ENCODE data around the gene SP8.

Gene SP8

DNA sequence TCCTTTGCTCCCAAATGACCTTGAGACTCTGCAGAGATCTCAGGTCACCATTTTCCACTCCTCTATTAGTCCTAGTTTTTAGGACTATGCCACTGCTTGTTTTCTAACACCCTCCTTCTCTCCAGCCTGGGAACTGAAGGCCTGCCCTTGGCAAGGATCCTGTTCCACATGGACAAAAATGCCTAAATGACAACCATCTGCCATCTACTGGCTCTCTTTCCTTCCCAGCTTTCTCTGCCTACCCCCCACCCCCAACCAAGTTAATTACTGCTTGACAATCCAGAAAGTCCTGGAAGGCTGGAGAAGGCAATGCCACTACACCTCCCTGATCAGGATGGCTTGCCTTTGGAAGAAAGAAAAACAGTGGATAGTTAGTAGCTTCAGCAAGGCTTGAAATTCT is 44.8 kb upstream of the SP8 start (continued):
- TF ChIP-seq, protein P1, sequence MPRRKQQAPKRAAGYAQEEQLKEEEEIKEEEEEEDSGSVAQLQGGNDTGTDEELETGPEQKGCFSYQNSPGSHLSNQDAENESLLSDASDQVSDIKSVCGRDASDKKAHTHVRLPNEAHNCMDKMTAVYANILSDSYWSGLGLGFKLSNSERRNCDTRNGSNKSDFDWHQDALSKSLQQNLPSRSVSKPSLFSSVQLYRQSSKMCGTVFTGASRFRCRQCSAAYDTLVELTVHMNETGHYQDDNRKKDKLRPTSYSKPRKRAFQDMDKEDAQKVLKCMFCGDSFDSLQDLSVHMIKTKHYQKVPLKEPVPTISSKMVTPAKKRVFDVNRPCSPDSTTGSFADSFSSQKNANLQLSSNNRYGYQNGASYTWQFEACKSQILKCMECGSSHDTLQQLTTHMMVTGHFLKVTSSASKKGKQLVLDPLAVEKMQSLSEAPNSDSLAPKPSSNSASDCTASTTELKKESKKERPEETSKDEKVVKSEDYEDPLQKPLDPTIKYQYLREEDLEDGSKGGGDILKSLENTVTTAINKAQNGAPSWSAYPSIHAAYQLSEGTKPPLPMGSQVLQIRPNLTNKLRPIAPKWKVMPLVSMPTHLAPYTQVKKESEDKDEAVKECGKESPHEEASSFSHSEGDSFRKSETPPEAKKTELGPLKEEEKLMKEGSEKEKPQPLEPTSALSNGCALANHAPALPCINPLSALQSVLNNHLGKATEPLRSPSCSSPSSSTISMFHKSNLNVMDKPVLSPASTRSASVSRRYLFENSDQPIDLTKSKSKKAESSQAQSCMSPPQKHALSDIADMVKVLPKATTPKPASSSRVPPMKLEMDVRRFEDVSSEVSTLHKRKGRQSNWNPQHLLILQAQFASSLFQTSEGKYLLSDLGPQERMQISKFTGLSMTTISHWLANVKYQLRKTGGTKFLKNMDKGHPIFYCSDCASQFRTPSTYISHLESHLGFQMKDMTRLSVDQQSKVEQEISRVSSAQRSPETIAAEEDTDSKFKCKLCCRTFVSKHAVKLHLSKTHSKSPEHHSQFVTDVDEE (CRISPR knock-in tag; IDR thresholded peaks at IDR 0.05): no peak
- TF ChIP-seq, protein P2, sequence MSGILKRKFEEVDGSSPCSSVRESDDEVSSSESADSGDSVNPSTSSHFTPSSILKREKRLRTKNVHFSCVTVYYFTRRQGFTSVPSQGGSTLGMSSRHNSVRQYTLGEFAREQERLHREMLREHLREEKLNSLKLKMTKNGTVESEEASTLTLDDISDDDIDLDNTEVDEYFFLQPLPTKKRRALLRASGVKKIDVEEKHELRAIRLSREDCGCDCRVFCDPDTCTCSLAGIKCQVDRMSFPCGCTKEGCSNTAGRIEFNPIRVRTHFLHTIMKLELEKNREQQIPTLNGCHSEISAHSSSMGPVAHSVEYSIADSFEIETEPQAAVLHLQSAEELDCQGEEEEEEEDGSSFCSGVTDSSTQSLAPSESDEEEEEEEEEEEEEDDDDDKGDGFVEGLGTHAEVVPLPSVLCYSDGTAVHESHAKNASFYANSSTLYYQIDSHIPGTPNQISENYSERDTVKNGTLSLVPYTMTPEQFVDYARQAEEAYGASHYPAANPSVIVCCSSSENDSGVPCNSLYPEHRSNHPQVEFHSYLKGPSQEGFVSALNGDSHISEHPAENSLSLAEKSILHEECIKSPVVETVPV (CRISPR knock-in tag; IDR thresholded peaks at IDR 0.05): no peak
- TF ChIP-seq ZNF565 (CRISPR knock-in tag; conservative IDR thresholded peaks at IDR 0.05; ENCODE audit: low read depth): no peak
- TF ChIP-seq BACH2 (CRISPR knock-in tag; IDR thresholded peaks at IDR 0.05; ENCODE audit: borderline replicate concordance): no peak
- TF ChIP-seq ZNF70 (CRISPR knock-in tag; IDR thresholded peaks at IDR 0.05): no peak
- no peak for TF ChIP-seq GLIS3 (CRISPR knock-in tag; IDR thresholded peaks at IDR 0.05)
- TF ChIP-seq, protein P3, sequence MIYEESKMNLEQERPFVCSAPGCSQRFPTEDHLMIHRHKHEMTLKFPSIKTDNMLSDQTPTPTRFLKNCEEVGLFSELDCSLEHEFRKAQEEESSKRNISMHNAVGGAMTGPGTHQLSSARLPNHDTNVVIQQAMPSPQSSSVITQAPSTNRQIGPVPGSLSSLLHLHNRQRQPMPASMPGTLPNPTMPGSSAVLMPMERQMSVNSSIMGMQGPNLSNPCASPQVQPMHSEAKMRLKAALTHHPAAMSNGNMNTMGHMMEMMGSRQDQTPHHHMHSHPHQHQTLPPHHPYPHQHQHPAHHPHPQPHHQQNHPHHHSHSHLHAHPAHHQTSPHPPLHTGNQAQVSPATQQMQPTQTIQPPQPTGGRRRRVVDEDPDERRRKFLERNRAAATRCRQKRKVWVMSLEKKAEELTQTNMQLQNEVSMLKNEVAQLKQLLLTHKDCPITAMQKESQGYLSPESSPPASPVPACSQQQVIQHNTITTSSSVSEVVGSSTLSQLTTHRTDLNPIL (CRISPR knock-in tag; IDR thresholded peaks at IDR 0.05; ENCODE audit: low read depth): no peak
- no peak for TF ChIP-seq ZFP30 (CRISPR knock-in tag; IDR thresholded peaks at IDR 0.05)

DNA sequence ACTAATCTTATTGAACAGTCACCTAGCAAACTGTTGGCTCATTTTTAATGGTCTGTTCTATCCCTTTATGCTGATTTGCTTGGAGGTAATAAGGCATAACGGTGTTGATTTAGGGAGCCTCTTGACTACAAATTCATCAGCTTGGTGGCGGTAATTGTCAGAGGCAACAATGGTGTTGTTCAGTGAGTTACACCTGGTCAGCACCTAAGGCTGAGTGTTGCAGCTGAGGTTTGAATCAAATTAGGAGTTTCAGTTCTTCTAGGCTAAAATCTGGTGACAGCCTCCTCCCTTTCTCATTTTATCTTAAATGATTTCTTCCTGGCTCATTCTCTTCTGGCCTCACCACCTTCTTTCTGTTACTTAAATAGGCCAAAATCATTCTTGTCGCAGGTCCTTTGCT is 42.3 kb upstream of the SP8 start:
- no peak for ATAC-seq
- TF ChIP-seq ZFP3 (CRISPR knock-in tag; IDR thresholded peaks at IDR 0.05) (no peak), ISL1 (CRISPR knock-in tag; IDR thresholded peaks at IDR 0.05) (no peak), ZNF70 (CRISPR knock-in tag; IDR thresholded peaks at IDR 0.05) (no peak), ESRRG (CRISPR knock-in tag; IDR thresholded peaks at IDR 0.05) (no peak), CSDC2 (CRISPR knock-in tag; IDR thresholded peaks at IDR 0.05) (no peak), GLIS3 (CRISPR knock-in tag; IDR thresholded peaks at IDR 0.05) (no peak), ZC3H10 (CRISPR knock-in tag; IDR thresholded peaks at IDR 0.05) (no peak), PPARA (CRISPR knock-in tag; IDR thresholded peaks at IDR 0.05; ENCODE audit: borderline replicate concordance) (no peak)
- TF ChIP-seq, protein P2 (CRISPR knock-in tag; IDR thresholded peaks at IDR 0.05): no peak
- TF ChIP-seq, protein P4, sequence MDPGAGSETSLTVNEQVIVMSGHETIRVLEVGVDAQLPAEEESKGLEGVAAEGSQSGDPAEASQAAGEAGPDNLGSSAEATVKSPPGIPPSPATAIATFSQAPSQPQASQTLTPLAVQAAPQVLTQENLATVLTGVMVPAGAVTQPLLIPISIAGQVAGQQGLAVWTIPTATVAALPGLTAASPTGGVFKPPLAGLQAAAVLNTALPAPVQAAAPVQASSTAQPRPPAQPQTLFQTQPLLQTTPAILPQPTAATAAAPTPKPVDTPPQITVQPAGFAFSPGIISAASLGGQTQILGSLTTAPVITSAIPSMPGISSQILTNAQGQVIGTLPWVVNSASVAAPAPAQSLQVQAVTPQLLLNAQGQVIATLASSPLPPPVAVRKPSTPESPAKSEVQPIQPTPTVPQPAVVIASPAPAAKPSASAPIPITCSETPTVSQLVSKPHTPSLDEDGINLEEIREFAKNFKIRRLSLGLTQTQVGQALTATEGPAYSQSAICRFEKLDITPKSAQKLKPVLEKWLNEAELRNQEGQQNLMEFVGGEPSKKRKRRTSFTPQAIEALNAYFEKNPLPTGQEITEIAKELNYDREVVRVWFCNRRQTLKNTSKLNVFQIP (CRISPR knock-in tag; IDR thresholded peaks at IDR 0.05; ENCODE audit: borderline replicate concordance, low read depth): no peak

DNA sequence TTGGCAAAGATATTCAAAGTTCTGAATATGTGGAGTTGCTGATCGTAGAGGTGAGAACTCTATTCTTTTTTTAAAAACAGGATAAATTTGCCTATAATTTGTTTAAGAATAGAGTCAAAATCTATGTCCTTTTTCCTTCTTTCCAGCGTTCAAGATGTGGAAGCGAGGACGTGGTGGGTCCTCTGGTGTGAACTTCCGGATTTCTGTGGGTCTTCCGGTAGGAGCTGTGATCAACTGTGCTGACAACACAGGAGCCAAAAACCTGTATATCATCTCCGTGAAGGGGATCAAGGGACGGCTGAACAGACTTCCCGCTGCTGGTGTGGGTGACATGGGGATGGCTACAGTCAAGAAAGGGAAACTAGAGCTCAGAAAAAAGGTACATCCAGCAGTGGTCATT is 40.5 kb upstream of the SP8 start:
- TF ChIP-seq SNAI2 (CRISPR knock-in tag; IDR thresholded peaks at IDR 0.05) (no peak), ESRRG (CRISPR knock-in tag; IDR thresholded peaks at IDR 0.05) (no peak), ZFP30 (CRISPR knock-in tag; IDR thresholded peaks at IDR 0.05) (no peak), ARNTL (CRISPR knock-in tag; IDR thresholded peaks at IDR 0.05; ENCODE audit: borderline replicate concordance, low read depth) (no peak)
- TF ChIP-seq, protein P1 (CRISPR knock-in tag; IDR thresholded peaks at IDR 0.05): no peak
- ATAC-seq: no peak
